Inferior parietal cortex (tissue), 1 donor: Measurements from ENCODE around the gene PNPLA7.
"Not testable (repeated sequence)": the region's sequence is repeated elsewhere in the genome, so short reads cannot be mapped to it uniquely, and the experiment has no call there.

ENCODE experiments used
- DNase-seq: peaks from one replicate; pipeline ENCODE4 v3.0.0-alpha.2; 2016; ENCODE audit errors: extremely low spot score

Gene PNPLA7

DNA sequence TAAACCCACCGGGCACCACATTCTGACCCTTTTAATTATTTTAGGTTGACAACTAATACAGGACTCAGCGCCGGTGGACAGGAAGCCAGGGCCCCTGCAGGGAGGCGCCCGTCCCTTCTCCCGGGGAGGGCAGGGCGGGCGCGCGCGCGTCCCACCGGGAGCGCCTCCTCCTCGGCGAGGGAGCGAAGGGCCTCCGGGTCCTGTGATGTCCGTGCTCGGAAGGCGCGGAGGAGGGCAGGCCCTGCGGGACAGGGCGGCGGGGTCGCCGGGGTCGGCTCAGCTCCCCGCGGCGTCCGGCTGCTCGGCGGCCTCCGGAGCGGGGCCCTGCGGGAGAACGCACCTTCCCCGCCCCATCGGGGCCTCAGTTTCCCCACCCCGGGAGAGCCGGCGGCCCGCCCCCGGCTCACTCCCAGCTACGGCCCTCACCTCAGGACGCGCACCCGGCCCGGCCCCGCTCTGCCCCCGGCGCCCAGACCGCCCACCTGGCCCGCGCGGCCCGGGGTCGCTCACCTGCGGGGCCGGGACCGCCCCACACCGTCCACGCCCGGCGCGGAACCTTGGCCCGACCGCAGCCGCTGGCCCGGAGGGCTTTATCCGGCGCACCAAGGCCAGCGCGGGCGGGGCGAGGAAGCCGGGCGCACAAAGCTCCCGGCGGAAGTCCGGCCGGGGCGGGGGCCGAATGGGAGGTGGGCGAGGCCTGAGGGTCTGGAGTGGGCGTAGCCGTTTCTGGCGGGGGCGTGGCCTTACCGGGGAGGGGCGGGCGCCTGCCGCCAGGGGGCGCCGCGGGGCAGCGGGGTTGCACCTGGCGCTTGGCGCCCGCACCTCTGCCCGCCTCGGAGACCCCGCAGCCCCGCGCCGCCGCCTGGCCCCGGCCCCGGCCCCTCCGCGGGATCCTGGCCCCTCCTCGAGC lies 127.3 kb downstream of the PNPLA7 start, which contains the start of the genes EXD3 and NOXA1:
TSS of gene EXD3 (minus strand) at position 559 of the 910 bp plus-strand sequence. CDS start 27,805 bp downstream, outside the sequence.
TSS of gene NOXA1 (plus strand) at position 790 of the 910 bp plus-strand sequence. CDS start 137 bp downstream, outside the sequence.
- peak; percentile 82 for DNase-seq

- no peak for DNase-seq
Observed at GRCh38 chr9:137421838-137422603, 128.2 kb downstream of the PNPLA7 start.

DNA sequence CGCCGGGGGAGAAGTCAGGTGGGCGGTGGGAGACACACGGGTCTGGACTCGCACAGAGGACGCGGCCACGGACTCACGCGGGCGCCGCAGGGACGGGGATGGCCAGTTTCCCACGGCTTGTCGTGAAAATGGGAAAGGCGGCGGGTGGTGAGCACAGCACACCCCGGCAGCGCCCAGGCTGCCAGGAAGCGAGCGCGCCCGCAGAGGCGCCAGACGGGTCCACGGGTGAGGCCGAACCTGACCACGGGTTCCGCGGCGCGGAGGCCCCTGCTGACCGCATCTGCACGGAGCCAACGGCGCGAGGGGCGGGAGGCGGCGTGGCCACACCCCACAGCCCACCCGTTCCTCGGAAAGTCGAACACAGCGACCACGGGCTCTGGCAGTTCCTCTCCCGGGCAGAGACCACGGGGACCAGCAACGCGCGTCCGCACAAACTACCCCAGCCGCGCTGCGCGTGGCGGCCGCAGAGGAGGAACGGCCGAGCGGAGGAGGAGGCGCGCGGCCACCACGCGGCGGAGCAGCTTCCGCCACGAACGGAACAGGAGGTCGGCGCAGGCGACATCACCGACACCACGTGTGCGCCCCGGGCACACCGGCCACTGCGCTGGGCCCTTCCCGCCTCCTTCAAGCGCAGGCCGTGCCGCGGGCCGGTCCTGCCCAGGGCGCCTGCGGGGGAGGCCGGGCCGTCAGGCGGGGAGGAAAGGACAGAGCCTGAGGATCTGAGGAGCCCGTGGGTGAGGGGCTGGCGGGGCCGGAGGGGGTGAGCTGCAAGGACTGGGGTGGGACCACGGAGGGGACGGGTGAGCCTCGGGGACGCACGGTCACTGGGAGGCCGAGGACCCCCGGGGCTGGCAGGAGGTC lies 132.8 kb downstream of the PNPLA7 start:
- no peak for DNase-seq

DNA sequence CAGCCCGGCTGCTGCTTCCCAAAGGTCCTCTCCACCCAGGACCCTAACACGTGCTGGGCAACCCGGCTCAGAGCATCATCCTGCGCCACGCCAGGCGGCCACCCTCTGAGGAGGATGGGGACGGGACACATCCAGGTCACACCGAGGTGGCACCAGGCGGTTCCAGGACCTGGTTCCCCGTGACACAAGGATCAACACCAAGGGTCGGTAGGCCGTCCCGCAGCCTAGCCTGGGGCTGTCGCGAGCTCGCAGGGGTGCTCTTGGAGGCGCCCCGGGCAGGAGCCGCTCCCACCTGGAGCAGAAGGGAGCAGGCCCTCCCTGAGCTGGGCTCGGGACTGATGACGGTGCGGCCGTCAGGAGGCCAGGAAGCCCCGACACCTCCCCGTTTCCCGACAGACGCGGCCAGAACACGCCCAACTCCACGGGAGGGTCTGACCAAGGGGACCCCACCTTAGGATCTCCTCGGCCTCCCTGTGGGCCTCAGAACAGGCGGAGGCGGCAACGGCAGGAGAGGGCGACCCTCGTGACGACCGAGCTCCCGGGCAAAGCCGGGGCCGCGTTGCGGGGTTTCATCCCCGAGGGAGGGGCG lies 133.5 kb downstream of the PNPLA7 start:
- no peak for DNase-seq

GRCh38 chr9:137416006-137416562 lies 134.1 kb downstream of the PNPLA7 start:
- no peak for DNase-seq

DNA sequence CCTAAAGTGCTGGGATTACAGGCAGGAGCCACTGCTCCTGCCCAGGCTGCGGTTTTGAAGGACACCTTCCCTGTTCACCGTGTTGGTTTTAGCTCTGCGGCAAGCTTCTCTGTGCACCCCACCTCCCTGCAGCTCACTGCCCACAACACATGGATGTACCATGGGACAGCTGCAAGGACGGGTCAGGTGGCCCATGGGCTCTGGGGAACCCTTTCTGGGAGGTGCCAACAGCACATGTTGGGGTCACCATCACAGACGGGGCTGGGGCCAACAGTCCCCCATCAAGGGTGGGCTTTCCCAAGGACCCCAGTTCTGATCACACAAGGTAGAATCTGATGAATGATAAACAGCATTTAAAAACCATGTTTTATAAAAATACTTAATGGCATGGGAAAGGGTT lies 134.8 kb downstream of the PNPLA7 start:
- no peak for DNase-seq

DNA sequence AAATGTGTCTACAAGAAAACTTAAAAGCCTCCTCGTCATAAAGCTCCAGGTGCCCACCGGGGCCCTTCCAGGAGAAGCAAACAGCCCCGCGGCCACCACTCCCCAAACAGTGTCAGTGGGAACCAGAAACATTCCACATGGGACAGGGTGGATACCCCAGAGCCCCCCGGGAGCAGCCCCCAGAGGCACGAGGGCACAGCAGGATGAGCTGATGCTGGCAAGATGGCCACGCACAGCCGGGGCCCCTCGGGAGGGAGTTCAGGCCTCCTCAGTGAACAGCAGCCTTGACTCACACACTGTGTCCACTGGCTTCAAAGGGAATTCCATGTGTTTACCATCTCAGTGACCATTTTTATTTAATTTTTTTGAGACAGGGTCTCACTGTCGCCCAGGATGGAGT lies 137.8 kb downstream of the PNPLA7 start:
- no peak for DNase-seq

DNA sequence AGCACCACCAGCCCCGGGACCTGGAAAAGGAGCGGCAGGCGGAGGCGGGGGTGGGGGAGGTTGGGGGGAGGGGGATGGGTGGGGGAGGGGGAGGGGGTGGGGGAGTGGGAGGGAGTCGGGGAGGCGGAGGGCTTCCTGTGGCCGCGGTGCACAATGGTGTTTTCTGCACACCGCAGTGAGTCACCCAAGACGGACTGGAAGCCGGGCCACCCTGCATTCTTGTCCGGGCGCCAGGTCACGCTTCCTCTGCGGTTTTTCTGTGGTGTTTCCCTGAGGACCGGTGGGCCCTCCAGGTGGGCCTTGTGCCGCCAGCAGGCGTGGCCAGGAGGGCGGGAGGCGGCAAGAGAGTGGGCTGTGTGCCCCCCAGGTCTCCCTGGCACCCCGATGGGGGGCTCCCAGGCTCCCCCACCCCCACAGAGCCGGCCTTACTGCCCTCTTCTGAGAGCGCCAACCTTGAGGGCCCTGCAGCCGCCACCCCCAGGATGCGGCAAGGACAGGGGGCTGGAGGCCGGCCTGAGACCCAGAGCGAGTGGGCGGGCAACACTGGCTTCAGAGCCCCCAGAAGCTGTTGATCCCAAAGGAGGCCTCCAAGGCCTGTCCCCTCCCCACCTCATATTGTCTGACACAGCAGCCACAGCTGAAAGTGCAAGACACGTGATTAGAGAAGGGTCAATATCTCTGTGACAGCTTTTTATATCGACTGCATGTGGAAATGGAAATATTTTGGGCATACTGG lies 138.4 kb downstream of the PNPLA7 start:
- no peak for DNase-seq

GRCh38 chr9:137411260-137411644 lies 138.9 kb downstream of the PNPLA7 start:
- DNase-seq, result no peak

- DNase-seq, result no peak
Observed at GRCh38 chr9:137410891-137411249, 139.3 kb downstream of the PNPLA7 start.

DNA sequence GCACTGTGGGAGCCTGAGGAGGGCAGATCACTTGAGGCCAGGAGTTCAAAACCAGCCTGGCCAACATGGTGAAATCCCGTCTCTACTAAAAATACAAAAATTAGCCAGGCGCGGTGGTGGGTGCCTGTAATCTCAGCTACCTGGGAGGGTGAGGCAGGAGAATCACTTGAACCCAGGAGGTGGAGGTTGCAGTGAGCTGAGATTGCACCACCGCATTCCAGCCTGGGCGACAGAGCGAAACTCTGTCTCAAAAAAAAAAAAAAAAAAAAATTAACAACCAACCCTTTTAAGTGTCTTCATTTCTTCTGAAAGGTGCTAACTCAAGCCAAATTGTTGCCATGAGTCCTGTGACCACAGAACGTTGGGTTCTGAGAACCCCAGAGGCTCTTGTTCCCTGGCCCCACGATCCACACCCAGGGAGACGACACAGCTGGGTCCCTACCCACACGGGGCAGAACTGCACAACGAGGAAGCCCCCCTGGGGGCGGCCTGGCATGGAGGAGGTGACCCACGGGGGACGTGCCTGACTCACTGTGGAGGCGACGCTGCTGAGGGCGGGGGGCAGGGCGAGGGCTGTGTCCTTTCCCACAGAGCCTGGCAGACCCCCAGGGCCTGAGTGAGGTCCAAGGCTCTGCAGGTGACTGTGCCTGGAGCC lies 139.8 kb downstream of the PNPLA7 start:
- DNase-seq, result not testable (repeated sequence)
